ENCODE data around the gene DAB1. TPM values are rescaled to one million over a fixed set of nuclear protein-coding genes. Genes with fewer than 3 reads are reported as not detected.

The DAB1 gene
- total and polyA plus RNA-seq, 10 of the 15 experiments (the other 5 are each of a cell fraction or from before 2014, with no cell fraction given) = 0.02 to 0.10 (median 0.03) TPM; not detected in 5

DNA sequence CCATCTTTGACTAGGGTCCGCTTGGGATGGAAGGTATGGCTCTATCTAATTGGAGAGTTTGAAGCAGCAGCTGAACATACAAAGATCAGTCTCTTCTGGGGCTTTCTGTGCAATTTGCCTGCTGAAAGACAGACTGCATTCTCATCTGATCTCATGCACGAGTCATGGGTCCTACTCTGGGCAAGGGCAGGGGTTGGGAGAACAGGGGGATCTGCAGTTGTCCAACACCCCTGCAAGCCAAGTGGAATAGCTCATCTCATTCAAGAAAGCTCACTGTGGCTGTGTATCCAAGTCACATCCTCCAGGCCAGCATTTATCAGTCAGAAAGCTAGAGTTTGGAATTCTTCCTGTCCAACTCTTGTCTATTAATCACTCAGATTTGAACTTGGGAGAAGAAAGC lies 280.9 kb downstream of the DAB1 start:
- no peak overlapping the region for H3K4me2 ChIP-seq (ENCODE audit: control insufficient read depth, insufficient read depth)
- ATAC-seq (no peak), DNase-seq (ENCODE audit: low read depth, low spot score) (no peak), FAIRE-seq (no peak)
- H3K9ac ChIP-seq (ENCODE audit: control insufficient read depth, insufficient read depth, low read length) = no peak overlapping the region
- in situ Hi-C loops (cut with MboI) (no loop called here), intact Hi-C loops (cut with micrococcal nuclease; ENCODE audit: unreplicated experiment) (no loop called here)
- no peak overlapping the region for H3K4me3 ChIP-seq
- TF ChIP-seq E4F1 (IDR thresholded peaks at IDR 0.05; ENCODE audit: borderline replicate concordance, partially characterized antibody) = no peak
- RAD21 ChIA-PET (ENCODE audit: unreplicated experiment) = no interaction called here
- no peak overlapping the region for H3K27ac ChIP-seq (ENCODE audit: control insufficient read depth, insufficient read depth)
- WGBS (ENCODE audit: insufficient coverage, insufficient replicate concordance, low lambda C conversion rate, missing lambda C conversion rate) = 10% methylated on average over 2 of the region's 2 CpGs
- CTCF ChIA-PET = interaction anchor here (0.6 to 0.7 kb wide), 2 partner anchors 69 to 1016 kb away, joined by 3 read pairs; no protein-coding TSS in a partner anchor
- no peaks in the 10 kb centered on the region for H3K79me2 ChIP-seq (ENCODE audit: control insufficient read depth, insufficient read depth, low read length)
- H3K36me3 ChIP-seq (ENCODE audit: control insufficient read depth in 2 of 2, insufficient read depth in 2 of 2, low read length in 1 of 2) = no peaks in the 10 kb centered on the region
- SMC1A ChIA-PET (ENCODE audit: uncharacterized antibody, unreplicated experiment) = interaction anchor here (1.1 kb wide), 1 partner anchor 16 kb away, joined by 3 read pairs; no protein-coding TSS in a partner anchor
- no peaks in the 10 kb centered on the region for H3K27me3 ChIP-seq (replicated peaks in 1 of 2; ENCODE audit: control insufficient read depth in 2 of 2, insufficient read depth in 2 of 2, low read length in 1 of 2)
- POLR2A ChIA-PET = no interaction called here
- no peak overlapping the region for H2AFZ ChIP-seq (ENCODE audit: control insufficient read depth, low read depth, low read length)
- H3K4me1 ChIP-seq (ENCODE audit: control insufficient read depth, insufficient read depth, low read length) = no peaks in the 10 kb centered on the region
- no TSS peak for BruUV-seq (replicated peaks)
- no peaks in the 10 kb centered on the region for H4K20me1 ChIP-seq (ENCODE audit: control insufficient read depth, insufficient read depth)
- no peaks in the 10 kb centered on the region for H3K9me3 ChIP-seq (replicated peaks; ENCODE audit: control insufficient read depth, insufficient read depth, low read length)

DNA sequence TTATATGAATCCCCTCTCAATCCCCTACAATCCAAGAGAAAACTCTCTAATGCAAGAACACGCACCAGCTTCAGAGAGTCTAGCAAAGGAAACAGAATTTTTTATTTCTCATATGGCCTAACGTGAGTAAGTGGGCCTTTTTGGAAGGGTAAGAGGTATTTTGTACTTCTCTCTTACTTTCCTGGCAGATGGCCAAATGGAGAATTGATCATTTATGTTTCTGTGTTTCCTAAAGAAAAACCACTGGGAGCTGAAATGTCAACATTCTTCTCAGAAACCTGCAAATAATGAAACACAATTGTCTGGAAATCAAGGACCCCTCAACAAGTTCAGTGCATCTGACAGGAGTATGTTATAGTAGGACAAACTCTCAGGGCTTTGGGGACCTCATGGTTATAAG lies 281.7 kb downstream of the DAB1 start:
- intact Hi-C loops (cut with micrococcal nuclease; ENCODE audit: unreplicated experiment) = no loop called here
- Histone ChIP-seq H3K9ac (ENCODE audit: control insufficient read depth, insufficient read depth, low read length) (no peak overlapping the region), H3K4me3 (no peak overlapping the region), H3K4me2 (ENCODE audit: control insufficient read depth, insufficient read depth) (no peak overlapping the region), H4K20me1 (ENCODE audit: control insufficient read depth, insufficient read depth) (no peaks in the 10 kb centered on the region), H2AFZ (ENCODE audit: control insufficient read depth, low read depth, low read length) (no peak overlapping the region), H3K36me3 (ENCODE audit: control insufficient read depth in 2 of 2, insufficient read depth in 2 of 2, low read length in 1 of 2) (no peaks in the 10 kb centered on the region), H3K27me3 (replicated peaks in 1 of 2; ENCODE audit: control insufficient read depth in 2 of 2, insufficient read depth in 2 of 2, low read length in 1 of 2) (no peaks in the 10 kb centered on the region), H3K27ac (ENCODE audit: control insufficient read depth, insufficient read depth) (no peak overlapping the region), H3K79me2 (ENCODE audit: control insufficient read depth, insufficient read depth, low read length) (no peaks in the 10 kb centered on the region), H3K4me1 (ENCODE audit: control insufficient read depth, insufficient read depth, low read length) (no peaks in the 10 kb centered on the region), H3K9me3 (replicated peaks; ENCODE audit: control insufficient read depth, insufficient read depth, low read length) (no peaks in the 10 kb centered on the region)
- ChIA-PET CTCF (no interaction called here), RAD21 (ENCODE audit: unreplicated experiment) (no interaction called here), SMC1A (ENCODE audit: uncharacterized antibody, unreplicated experiment) (interaction anchor here (1.3 kb wide), 1 partner anchor 15 kb away, joined by 3 read pairs; no protein-coding TSS in a partner anchor), POLR2A (interaction anchor here (0.8 kb wide), 1 partner anchor 8 kb away, joined by 3 read pairs; no protein-coding TSS in a partner anchor)
- no peak for FAIRE-seq
- TF ChIP-seq, protein P1, sequence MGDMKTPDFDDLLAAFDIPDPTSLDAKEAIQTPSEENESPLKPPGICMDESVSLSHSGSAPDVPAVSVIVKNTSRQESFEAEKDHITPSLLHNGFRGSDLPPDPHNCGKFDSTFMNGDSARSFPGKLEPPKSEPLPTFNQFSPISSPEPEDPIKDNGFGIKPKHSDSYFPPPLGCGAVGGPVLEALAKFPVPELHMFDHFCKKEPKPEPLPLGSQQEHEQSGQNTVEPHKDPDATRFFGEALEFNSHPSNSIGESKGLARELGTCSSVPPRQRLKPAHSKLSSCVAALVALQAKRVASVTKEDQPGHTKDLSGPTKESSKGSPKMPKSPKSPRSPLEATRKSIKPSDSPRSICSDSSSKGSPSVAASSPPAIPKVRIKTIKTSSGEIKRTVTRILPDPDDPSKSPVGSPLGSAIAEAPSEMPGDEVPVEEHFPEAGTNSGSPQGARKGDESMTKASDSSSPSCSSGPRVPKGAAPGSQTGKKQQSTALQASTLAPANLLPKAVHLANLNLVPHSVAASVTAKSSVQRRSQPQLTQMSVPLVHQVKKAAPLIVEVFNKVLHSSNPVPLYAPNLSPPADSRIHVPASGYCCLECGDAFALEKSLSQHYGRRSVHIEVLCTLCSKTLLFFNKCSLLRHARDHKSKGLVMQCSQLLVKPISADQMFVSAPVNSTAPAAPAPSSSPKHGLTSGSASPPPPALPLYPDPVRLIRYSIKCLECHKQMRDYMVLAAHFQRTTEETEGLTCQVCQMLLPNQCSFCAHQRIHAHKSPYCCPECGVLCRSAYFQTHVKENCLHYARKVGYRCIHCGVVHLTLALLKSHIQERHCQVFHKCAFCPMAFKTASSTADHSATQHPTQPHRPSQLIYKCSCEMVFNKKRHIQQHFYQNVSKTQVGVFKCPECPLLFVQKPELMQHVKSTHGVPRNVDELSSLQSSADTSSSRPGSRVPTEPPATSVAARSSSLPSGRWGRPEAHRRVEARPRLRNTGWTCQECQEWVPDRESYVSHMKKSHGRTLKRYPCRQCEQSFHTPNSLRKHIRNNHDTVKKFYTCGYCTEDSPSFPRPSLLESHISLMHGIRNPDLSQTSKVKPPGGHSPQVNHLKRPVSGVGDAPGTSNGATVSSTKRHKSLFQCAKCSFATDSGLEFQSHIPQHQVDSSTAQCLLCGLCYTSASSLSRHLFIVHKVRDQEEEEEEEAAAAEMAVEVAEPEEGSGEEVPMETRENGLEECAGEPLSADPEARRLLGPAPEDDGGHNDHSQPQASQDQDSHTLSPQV (IDR thresholded peaks at IDR 0.05) = no peak
- TF ChIP-seq, protein P2, sequence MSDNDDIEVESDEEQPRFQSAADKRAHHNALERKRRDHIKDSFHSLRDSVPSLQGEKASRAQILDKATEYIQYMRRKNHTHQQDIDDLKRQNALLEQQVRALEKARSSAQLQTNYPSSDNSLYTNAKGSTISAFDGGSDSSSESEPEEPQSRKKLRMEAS (IDR thresholded peaks at IDR 0.05; ENCODE audit: low read depth, low read length) = no peak
- TF ChIP-seq, protein P3, sequence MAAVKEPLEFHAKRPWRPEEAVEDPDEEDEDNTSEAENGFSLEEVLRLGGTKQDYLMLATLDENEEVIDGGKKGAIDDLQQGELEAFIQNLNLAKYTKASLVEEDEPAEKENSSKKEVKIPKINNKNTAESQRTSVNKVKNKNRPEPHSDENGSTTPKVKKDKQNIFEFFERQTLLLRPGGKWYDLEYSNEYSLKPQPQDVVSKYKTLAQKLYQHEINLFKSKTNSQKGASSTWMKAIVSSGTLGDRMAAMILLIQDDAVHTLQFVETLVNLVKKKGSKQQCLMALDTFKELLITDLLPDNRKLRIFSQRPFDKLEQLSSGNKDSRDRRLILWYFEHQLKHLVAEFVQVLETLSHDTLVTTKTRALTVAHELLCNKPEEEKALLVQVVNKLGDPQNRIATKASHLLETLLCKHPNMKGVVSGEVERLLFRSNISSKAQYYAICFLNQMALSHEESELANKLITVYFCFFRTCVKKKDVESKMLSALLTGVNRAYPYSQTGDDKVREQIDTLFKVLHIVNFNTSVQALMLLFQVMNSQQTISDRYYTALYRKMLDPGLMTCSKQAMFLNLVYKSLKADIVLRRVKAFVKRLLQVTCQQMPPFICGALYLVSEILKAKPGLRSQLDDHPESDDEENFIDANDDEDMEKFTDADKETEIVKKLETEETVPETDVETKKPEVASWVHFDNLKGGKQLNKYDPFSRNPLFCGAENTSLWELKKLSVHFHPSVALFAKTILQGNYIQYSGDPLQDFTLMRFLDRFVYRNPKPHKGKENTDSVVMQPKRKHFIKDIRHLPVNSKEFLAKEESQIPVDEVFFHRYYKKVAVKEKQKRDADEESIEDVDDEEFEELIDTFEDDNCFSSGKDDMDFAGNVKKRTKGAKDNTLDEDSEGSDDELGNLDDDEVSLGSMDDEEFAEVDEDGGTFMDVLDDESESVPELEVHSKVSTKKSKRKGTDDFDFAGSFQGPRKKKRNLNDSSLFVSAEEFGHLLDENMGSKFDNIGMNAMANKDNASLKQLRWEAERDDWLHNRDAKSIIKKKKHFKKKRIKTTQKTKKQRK (IDR thresholded peaks at IDR 0.05; ENCODE audit: low read depth, low read length) = no peak
- no peak for ATAC-seq
- BruUV-seq (replicated peaks) = no TSS peak
- no peak for DNase-seq (ENCODE audit: low read depth, low spot score)
- WGBS (ENCODE audit: insufficient coverage, insufficient replicate concordance, low lambda C conversion rate, missing lambda C conversion rate) = 17% methylated on average over 2 of the region's 2 CpGs
- in situ Hi-C loops (cut with MboI) = no loop called here
